Left ventricle myocardium inferior (tissue), 1 donor: Measurements from ENCODE around the gene EPOP. TPM values are rescaled to one million over a fixed set of nuclear protein-coding genes. Genes with fewer than 3 reads are reported as not detected.

Experiments used
- DNase-seq: peaks from one replicate; pipeline ENCODE4 v3.0.0-alpha.2; 2020
- H3K27ac ChIP-seq: fragments of 200-600 bp; replicated peaks from 2 replicates; pipeline ENCODE4 v1.8.0; 2021
- H3K27me3 ChIP-seq: fragments of 200-600 bp; 2 replicates; pipeline ENCODE4 v1.8.0; 2021; ENCODE audit warnings: low read depth
- H3K36me3 ChIP-seq: fragments of 200-600 bp; 2 replicates; pipeline ENCODE4 v1.8.0; 2021
- H3K4me1 ChIP-seq: fragments of 200-600 bp; 2 replicates; pipeline ENCODE4 v1.8.0; 2021
- H3K4me3 ChIP-seq: fragments of 200-600 bp; 2 replicates; pipeline ENCODE4 v1.8.0; 2021; ENCODE audit warnings: mild to moderate bottlenecking, moderate library complexity
- H3K9me3 ChIP-seq: fragments of 200-600 bp; replicated peaks from 2 replicates; pipeline ENCODE4 v1.8.0; 2021
- intact Hi-C: fragments of 100-400 bp; cut with micrococcal nuclease; formaldehyde crosslinking; loops from one replicate; pipeline ENCODE4 v1.11.0; 2022
- total RNA-seq: library from RNA; stranded (reverse); fragmentation: NEBNext Ultra II Directional; extraction: Animal tissue kit (Norgen Biotek cat#: 25700); gene quantifications from one replicate; pipeline ENCODE4 v1.2.1, GENCODE V29; 2021
- TF ChIP-seq, protein P1 (sequence below): fragments of 200-600 bp; IDR thresholded peaks from 2 replicates; pipeline ENCODE4 v1.8.0; 2021; ENCODE audit warnings: antibody characterized with exemption, mild to moderate bottlenecking, borderline replicate concordance
- donor health status: DM: no; HTN: yes; CAD: no; lungs with severe emphysema.

Gene EPOP
- total RNA-seq, 1 donor from 2014 or later: 0.33 TPM

DNA sequence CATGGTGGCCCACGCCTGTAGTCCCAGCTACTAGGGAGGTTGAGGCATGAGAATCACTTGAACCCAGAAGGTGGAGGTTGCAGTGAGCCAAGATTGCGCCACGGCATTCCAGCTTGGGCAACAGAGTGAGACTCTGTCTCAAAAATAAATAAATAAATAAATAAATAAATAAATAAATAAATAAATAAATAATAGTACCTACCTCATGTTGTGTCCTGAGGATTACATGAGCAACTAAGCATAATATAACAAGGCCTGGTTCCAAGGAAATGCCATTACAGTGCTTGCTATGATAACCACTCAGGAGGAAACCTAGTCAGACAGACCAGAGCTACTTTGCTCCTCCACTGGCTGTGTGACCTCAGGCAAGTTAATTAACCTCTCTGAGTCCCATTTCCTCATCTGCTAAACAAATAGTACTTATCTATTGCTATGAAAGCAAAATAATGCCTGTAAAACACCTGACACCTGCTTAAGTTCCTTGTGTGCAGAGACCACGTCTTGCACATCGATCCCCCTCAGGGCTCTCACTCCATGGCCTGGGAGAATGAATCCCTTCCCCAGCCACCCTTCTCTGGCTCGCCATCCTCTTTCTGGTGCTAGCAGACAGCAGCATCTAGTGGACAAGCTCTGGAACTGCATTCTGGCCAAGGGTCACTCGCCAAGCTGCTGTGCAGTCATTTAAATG is 7.5 kb downstream of the EPOP start:
- Histone ChIP-seq H3K4me1 (no peaks in the 10 kb centered on the region), H3K36me3 (no peaks in the 10 kb centered on the region), H3K4me3 (no peak overlapping the region), H3K27ac (no peak overlapping the region), H3K27me3 (peaks cover 53% of the 10 kb centered on the region), H3K9me3 (no peaks in the 10 kb centered on the region)
- peak; percentile 49 for DNase-seq
- TF ChIP-seq, protein P1, sequence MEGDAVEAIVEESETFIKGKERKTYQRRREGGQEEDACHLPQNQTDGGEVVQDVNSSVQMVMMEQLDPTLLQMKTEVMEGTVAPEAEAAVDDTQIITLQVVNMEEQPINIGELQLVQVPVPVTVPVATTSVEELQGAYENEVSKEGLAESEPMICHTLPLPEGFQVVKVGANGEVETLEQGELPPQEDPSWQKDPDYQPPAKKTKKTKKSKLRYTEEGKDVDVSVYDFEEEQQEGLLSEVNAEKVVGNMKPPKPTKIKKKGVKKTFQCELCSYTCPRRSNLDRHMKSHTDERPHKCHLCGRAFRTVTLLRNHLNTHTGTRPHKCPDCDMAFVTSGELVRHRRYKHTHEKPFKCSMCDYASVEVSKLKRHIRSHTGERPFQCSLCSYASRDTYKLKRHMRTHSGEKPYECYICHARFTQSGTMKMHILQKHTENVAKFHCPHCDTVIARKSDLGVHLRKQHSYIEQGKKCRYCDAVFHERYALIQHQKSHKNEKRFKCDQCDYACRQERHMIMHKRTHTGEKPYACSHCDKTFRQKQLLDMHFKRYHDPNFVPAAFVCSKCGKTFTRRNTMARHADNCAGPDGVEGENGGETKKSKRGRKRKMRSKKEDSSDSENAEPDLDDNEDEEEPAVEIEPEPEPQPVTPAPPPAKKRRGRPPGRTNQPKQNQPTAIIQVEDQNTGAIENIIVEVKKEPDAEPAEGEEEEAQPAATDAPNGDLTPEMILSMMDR: peak; percentile 99
- intact Hi-C loops: loop anchor here (5.0 kb wide), 1 partner anchor 110 kb away; no protein-coding TSS in a partner anchor

DNA sequence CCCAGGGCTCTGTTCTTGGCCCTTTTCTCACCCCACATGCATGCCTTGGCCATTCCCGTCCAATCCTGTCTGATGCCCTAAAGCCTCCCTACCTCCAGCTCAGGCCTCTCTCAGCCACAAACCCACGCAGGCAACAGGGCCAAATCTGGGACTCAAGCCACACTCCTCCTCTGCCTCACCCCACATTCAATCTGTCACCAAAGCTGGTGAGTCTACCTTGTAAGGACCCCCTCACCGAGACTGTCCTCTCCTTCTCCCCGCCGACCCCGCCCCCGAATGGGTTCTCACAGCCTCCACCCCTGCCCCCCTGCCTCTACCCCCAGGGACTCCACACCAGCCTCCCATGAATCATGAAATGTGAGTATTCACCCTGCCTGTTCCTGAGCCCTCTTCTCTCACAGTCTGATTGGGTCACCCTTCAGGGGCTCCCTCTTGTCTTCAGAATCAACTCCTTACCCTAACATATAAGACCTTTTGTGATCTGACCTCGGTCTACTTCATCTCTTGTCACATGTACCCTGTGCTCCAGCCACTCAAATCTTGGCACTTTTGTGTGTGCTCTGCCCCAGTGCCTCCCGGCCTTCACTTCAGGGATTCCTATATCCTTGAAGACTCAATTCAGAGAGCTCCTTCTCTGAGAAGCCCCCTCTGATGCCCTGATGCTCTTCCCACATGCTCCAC is 10.7 kb downstream of the EPOP start:
- H3K4me1 ChIP-seq: no peaks in the 10 kb centered on the region
- peaks cover 23% of the 10 kb centered on the region for H3K27me3 ChIP-seq
- H3K27ac ChIP-seq: no peak overlapping the region
- no peaks in the 10 kb centered on the region for H3K36me3 ChIP-seq
- no peaks in the 10 kb centered on the region for H3K9me3 ChIP-seq
- H3K4me3 ChIP-seq: no peak overlapping the region
- intact Hi-C loops: no loop called here
- DNase-seq: no peak
- TF ChIP-seq, protein P1: no peak

DNA sequence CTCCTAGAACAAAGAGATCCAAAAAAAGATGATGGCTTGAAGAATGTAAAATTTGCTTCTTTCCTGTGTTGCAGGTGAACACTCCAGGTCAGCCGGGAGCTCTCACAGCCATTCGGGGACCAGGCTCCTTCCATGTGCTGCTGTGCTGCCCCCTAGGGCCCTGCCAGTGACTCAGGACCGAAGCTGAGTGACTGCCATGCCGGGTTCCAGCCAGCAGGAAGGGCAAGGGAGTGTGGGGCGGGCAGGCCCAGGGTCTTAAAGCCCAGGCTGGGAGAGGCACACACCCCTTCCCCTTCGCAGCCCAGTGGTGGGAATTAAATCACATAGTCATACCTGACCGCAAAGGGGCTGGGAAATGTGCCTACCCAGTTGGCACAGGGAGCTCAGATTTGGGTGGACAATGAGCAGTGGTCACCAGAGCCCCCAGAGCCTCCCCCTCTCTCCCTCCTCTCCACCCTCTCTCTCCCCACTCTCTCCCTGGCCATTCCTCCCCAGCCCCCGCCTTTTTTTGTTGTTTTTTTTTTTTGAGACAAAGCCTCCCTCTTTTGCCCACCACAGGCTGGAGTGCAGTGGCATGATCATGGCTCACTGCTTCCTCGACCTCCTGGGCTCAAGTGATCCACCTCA is 11.5 kb downstream of the EPOP start:
- TF ChIP-seq, protein P1: peak; percentile 75
- intact Hi-C loops: no loop called here
- Histone ChIP-seq H3K4me1 (no peaks in the 10 kb centered on the region), H3K36me3 (no peaks in the 10 kb centered on the region), H3K4me3 (no peak overlapping the region), H3K27me3 (peaks cover 21% of the 10 kb centered on the region), H3K9me3 (no peaks in the 10 kb centered on the region), H3K27ac (no peak overlapping the region)
- DNase-seq: peak; percentile 46

DNA sequence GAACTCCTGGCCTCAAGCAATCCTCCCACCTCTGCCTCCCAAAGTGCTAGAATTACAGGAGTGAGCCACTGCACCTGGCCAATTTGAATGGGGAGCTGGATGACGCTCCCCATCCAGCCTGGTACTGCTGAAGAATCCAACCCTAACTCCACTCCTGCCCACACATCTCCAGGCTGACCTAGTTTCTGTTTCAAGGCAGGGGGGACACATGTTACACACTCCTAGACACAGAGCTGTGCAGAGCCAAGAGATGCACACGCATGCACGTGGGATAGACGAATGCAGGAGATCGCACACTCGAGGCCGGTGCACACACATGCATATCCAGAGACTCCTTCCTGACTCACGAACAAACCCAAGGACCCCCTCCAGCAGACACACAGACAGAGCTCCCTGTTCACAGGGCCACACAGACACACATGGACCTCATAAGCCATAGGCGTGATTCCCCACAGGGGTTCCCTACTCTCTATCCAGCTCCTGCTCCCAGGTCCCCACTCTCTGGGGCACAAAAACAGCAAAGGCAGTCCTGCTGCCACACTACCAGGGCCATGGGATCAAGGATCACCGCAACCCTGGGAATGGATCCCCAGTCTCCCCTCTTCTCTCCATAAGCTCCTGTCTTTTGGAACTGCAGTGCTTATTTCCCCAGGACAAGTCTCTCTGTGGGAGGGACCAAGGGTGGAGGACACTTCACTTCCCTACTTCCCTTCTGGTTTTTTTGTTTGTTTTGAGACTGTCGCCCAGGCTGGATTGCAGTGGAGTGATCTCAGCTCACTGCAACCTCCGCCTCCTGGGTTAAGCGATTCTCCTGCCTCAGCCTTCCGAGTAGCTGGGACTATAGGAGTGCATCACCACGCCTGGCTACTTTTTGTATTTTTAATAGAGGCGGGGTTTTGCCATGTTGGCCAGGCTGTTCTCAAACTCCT is 14.4 kb downstream of the EPOP start:
- TF ChIP-seq, protein P1: no peak
- Histone ChIP-seq H3K27me3 (peaks cover 39% of the 10 kb centered on the region), H3K27ac (no peak overlapping the region), H3K9me3 (no peaks in the 10 kb centered on the region), H3K36me3 (no peaks in the 10 kb centered on the region), H3K4me3 (no peak overlapping the region), H3K4me1 (no peaks in the 10 kb centered on the region)
- no peak for DNase-seq
- intact Hi-C loops: no loop called here

DNA sequence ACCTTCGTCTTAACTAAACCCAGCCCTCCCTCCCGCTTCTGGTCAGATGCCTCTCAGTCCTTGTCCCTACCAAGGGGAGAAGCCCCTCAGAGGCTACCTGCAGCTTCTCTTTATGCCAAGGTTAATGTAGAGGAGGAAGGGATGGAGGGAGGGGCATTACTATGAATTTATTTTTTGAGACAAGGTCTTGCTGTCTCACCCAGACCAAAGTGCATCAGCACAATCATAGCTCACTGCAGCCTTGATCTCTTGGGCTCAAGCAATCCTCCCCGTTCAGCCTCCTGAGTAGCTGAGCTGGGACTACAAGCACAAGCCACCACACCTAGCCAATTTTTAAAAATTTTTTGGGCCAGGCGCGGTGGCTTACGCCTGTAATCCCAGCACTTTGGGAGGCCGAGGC is 15.3 kb downstream of the EPOP start:
- Histone ChIP-seq H3K36me3 (no peaks in the 10 kb centered on the region), H3K27me3 (peaks cover 46% of the 10 kb centered on the region), H3K27ac (no peak overlapping the region), H3K4me3 (no peak overlapping the region), H3K4me1 (no peaks in the 10 kb centered on the region), H3K9me3 (no peaks in the 10 kb centered on the region)
- DNase-seq: no peak
- TF ChIP-seq, protein P1: no peak
- intact Hi-C loops: no loop called here
